T-cell (primary cell): ENCODE data around the gene CEP192. TPM values are rescaled to one million over a fixed set of nuclear protein-coding genes. Genes with fewer than 3 reads are reported as not detected.
A peak's percentile ranks its signal among the peaks of the same experiment; 100 is the strongest.

Experiments used
- ATAC-seq, 4 experiments: fragments of 200-7000 bp in 3 of 4; fragments of 150-1000 bp in 1 of 4; cut with Tn5 transposase; replicated peaks in 1 of 4; 1 replicate in 3 of 4; 2 replicates in 1 of 4; pipeline ENCODE4 v1.10.0; 2021; ENCODE audit warnings: moderate library complexity in 3 of 4, mild to moderate bottlenecking in 2 of 4, moderate number of reproducible peaks in 1 of 4
- CTCF ChIA-PET, 2 donors: fragments of 300-600 bp; sonication (Branson Sonifier 250); formaldehyde crosslinking; loops; one replicate each; lab custom pipeline; 2022; ENCODE audit warnings: antibody characterized with exemption in 2 of 2; lab: Charles Lee
- POLR2A ChIA-PET, 2 donors: fragments of 300-600 bp; sonication (Branson Sonifier 250); formaldehyde crosslinking; loops; one replicate each; lab custom pipeline; 2022; ENCODE audit warnings: antibody characterized with exemption in 2 of 2; lab: Charles Lee
- DNase-seq, 35 experiments: peaks; one replicate each; pipeline versions ENCODE4 v3.0.0 to v3.0.0-alpha.2; 2013 to 2023
- H3K27ac ChIP-seq: one replicate; pipeline ENCODE4 v1.5.1; 2013; ENCODE audit warnings: low read length
- H3K27me3 ChIP-seq, 2 experiments: replicated peaks in 1 of 2; 1 replicate in 1 of 2; 2 replicates in 1 of 2; pipeline versions ENCODE4 v1.6.1 to v1.7.0; 2013; ENCODE audit warnings: low read length in 1 of 2, mixed read lengths in 1 of 2; ENCODE audit not compliant: control insufficient read depth in 2 of 2, insufficient read depth in 2 of 2; ENCODE audit errors: extremely low read depth in 1 of 2
- H3K36me3 ChIP-seq, 2 donors: 1 replicate in 1 of 2; 2 replicates in 1 of 2; pipeline versions ENCODE4 v1.6.1 to v1.7.0; 2013; ENCODE audit warnings: low read length in 1 of 2; ENCODE audit not compliant: control insufficient read depth in 2 of 2, insufficient read depth in 1 of 2; ENCODE audit errors: extremely low read depth in 1 of 2
- H3K4me1 ChIP-seq, 2 experiments: 1 replicate in 1 of 2; 2 replicates in 1 of 2; pipeline versions ENCODE4 v1.6.1 to v1.7.0; 2013; ENCODE audit warnings: low read length in 2 of 2, mixed read lengths in 1 of 2; ENCODE audit not compliant: insufficient read depth in 2 of 2, control insufficient read depth in 1 of 2; ENCODE audit errors: extremely low read depth in 1 of 2
- H3K4me3 ChIP-seq, 2 donors: 1 replicate in 1 of 2; 2 replicates in 1 of 2; pipeline versions ENCODE4 v1.5.1 to v1.7.0; 2013; ENCODE audit warnings: mild to moderate bottlenecking in 2 of 2, low read length in 1 of 2, moderate library complexity in 1 of 2; ENCODE audit not compliant: control insufficient read depth in 1 of 2; ENCODE audit errors: extremely low read depth in 1 of 2
- H3K9me3 ChIP-seq: 2 replicates; pipeline ENCODE4 v1.7.0; 2013
- H3K27ac Mint-ChIP-seq, 2 donors: one replicate each; pipeline ENCODE4 v1.8.0; 2020 to 2021; ENCODE audit warnings: mild to moderate bottlenecking in 2 of 2, mixed read lengths in 2 of 2
- H3K27me3 Mint-ChIP-seq, 2 donors: one replicate each; pipeline ENCODE4 v1.8.0; 2021 to 2022; ENCODE audit warnings: mixed read lengths in 2 of 2
- H3K36me3 Mint-ChIP-seq: one replicate; pipeline ENCODE4 v1.8.0; 2021; ENCODE audit warnings: mixed read lengths
- H3K4me1 Mint-ChIP-seq, 3 donors: one replicate each; pipeline ENCODE4 v1.8.0; 2020 to 2022; ENCODE audit warnings: mixed read lengths in 3 of 3, mild to moderate bottlenecking in 1 of 3
- H3K4me3 Mint-ChIP-seq, 3 donors: one replicate each; pipeline ENCODE4 v1.8.0; 2020 to 2022; ENCODE audit warnings: mild to moderate bottlenecking in 3 of 3, mixed read lengths in 3 of 3, moderate library complexity in 3 of 3
- H3K9me3 Mint-ChIP-seq, 3 donors: one replicate each; pipeline ENCODE4 v1.8.0; 2020 to 2022; ENCODE audit warnings: mixed read lengths in 3 of 3
- WGBS: methylation state at CpG from one replicate; pipeline ENCODE4 v1.1.5; 2013; ENCODE audit warnings: missing lambda C conversion rate; ENCODE audit not compliant: insufficient coverage; 5-methylcytosine and 5-hydroxymethylcytosine counted together
- total RNA-seq, 35 experiments: library from RNA in 6 of 35; stranded (reverse) in 6 of 35; fragments of 120-200 nt in 1 of 35; gene quantifications; one replicate each; pipeline versions ENCODE4 v1.2.1 to v1.2.4 and lab custom pipeline; 2013 to 2026

Gene CEP192
- total RNA-seq, 5 donors from 2014 or later (not counting 1 experiment from before 2014, with no cell fraction given): 28.9 to 37.2 (median 32.9) TPM

DNA sequence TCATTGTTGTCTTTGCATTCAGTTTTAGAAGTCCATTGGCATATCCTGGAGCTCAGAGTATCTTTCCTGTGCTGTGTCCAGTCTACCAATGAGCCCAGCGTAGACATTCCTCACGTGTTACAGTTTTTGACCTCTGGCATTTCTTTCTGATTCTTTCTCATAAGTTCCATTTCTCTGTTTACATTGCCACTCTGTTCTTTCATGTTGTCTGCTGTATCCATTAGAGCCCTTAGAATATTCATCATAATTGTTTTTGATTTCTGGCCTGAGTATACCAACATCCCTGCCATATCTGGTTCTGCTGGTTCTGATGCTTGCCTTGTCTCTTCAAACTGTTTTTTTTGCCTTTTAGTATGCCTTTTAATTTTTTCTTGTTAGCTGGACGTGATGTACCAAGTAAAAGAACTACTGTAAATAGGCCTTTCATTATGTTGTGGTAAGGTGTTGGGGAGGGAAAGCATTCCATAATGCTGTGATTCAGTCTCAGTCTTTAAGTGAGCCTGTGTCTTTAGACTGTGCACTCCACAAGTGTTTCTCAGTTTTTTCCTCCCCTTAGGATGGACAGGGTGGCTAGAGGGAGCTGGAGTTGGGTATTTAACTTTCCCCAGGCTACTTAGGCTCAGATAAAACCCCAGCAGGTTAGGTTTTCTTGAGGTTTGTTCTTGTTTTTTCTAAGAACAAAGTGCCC, 35.6 kb downstream of the CEP192 start:
- Mint-ChIP-seq H3K4me1 (peaks cover 6 to 10% (median 9%) of the 10 kb centered on the region in 3 donors), H3K36me3 (peaks cover 58% of the 10 kb centered on the region), H3K27ac (no peak overlapping the region), H3K9me3 (peaks cover 0 to 3% (median 0%) of the 10 kb centered on the region in 3 donors), H3K4me3 (no peak overlapping the region), H3K27me3 (no peaks in the 10 kb centered on the region)
- H3K27ac ChIP-seq: no peak overlapping the region
- no peaks in the 10 kb centered on the region for H3K9me3 ChIP-seq
- 94% methylated on average over 3 of the region's 3 CpGs for WGBS
- peaks cover under 1 to 64% of the 10 kb centered on the region in 2 donors for H3K36me3 ChIP-seq
- no peak overlapping the region for H3K4me3 ChIP-seq
- peaks cover 0 to under 1% of the 10 kb centered on the region in 2 experiments for H3K4me1 ChIP-seq
- DNase-seq (no peak), ATAC-seq (no peak)
- no peaks in the 10 kb centered on the region for H3K27me3 ChIP-seq
- ChIA-PET CTCF (no interaction called here), POLR2A (no interaction called here)

GRCh38 chr18:13028869-13029268, 37.7 kb downstream of the CEP192 start:
- Mint-ChIP-seq H3K27me3 (no peaks in the 10 kb centered on the region), H3K36me3 (peaks cover 60% of the 10 kb centered on the region), H3K4me3 (no peak overlapping the region), H3K4me1 (peaks cover 10 to 12% (median 11%) of the 10 kb centered on the region in 3 donors), H3K9me3 (no peaks in the 10 kb centered on the region), H3K27ac (no peak overlapping the region)
- Histone ChIP-seq H3K9me3 (no peaks in the 10 kb centered on the region), H3K27me3 (no peaks in the 10 kb centered on the region), H3K4me1 (peaks cover 0 to 5% of the 10 kb centered on the region in 2 experiments), H3K27ac (no peak overlapping the region), H3K36me3 (peaks cover 6 to 73% of the 10 kb centered on the region in 2 donors), H3K4me3 (no peak overlapping the region)
- ATAC-seq: no peak
- POLR2A ChIA-PET: interaction anchor here in 1 of 2 donors (0.7 kb wide), 1 partner anchor 305 kb away, joined by 3 read pairs; no protein-coding TSS in a partner anchor
- whole genome bisulfite sequencing: no CpG with 5 or more reads among the region's 2 CpGs
- no peak for DNase-seq
- CTCF ChIA-PET: no interaction called here

DNA sequence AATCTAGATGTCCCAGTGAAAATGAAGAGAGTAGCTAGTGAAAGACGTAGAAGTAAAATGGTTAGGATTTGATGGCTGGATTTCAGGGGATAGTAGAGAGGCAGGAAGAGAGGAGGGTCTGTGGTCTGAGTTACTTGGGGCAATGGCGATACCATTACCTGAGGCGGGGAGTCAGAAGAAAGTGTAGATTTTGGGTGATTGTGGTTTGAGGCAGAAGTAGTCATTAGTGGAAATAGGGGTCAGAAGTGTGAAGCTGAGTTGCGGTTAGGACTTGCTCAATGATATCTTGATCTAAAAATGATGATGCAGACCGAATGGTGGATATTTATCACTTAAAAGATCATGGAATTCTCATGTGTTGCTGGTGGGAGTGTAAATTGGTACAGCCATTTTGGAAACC, 41.0 kb downstream of the CEP192 start:
- Histone ChIP-seq H3K9me3 (no peaks in the 10 kb centered on the region), H3K4me1 (peaks cover 0 to 5% of the 10 kb centered on the region in 2 experiments), H3K36me3 (peaks cover 6 to 63% of the 10 kb centered on the region in 2 donors), H3K4me3 (no peak overlapping the region), H3K27me3 (no peaks in the 10 kb centered on the region), H3K27ac (no peak overlapping the region)
- peaks cover 58% of the 10 kb centered on the region for H3K36me3 Mint-ChIP-seq
- DNase-seq: peak in 1 of 35 experiments; percentile 3
- peaks cover 6 to 10% (median 8%) of the 10 kb centered on the region in 3 donors for H3K4me1 Mint-ChIP-seq
- 52% methylated on average over 5 of the region's 5 CpGs for WGBS
- no peaks in the 10 kb centered on the region for H3K9me3 Mint-ChIP-seq
- ChIA-PET POLR2A (no interaction called here), CTCF (no interaction called here)
- peak overlapping the region; percentile 10 to 13 for H3K27ac Mint-ChIP-seq
- ATAC-seq: no peak
- no peaks in the 10 kb centered on the region for H3K27me3 Mint-ChIP-seq
- H3K4me3 Mint-ChIP-seq: no peak overlapping the region

GRCh38 chr18:13035249-13035914, 44.2 kb downstream of the CEP192 start:
- WGBS: 100% methylated on average over 1 of the region's 7 CpGs
- H3K27me3 ChIP-seq: no peaks in the 10 kb centered on the region
- no peak overlapping the region for H3K27ac ChIP-seq
- Mint-ChIP-seq H3K36me3 (peaks cover 63% of the 10 kb centered on the region), H3K9me3 (no peaks in the 10 kb centered on the region), H3K27ac (no peak overlapping the region), H3K27me3 (no peaks in the 10 kb centered on the region), H3K4me1 (peaks cover 16 to 25% (median 19%) of the 10 kb centered on the region in 3 donors), H3K4me3 (no peak overlapping the region)
- DNase-seq: no peak
- CTCF ChIA-PET: interaction anchor here in 1 of 2 donors (0.6 kb wide), 1 partner anchor 26 kb away, joined by 3 read pairs; no protein-coding TSS in a partner anchor
- peaks cover 6 to 48% of the 10 kb centered on the region in 2 donors for H3K36me3 ChIP-seq
- H3K4me1 ChIP-seq: peaks cover 0 to 5% of the 10 kb centered on the region in 2 experiments
- no peak for ATAC-seq
- H3K9me3 ChIP-seq: no peaks in the 10 kb centered on the region
- POLR2A ChIA-PET: no interaction called here
- no peak overlapping the region for H3K4me3 ChIP-seq

- Mint-ChIP-seq H3K4me1 (peaks cover 15 to 24% (median 16%) of the 10 kb centered on the region in 3 donors), H3K4me3 (no peak overlapping the region), H3K9me3 (no peaks in the 10 kb centered on the region), H3K36me3 (peaks cover 59% of the 10 kb centered on the region), H3K27me3 (no peaks in the 10 kb centered on the region), H3K27ac (no peak overlapping the region)
- CTCF ChIA-PET: interaction anchor here in 1 of 2 donors (0.5 kb wide), 1 partner anchor 122 kb away, joined by 3 read pairs; no protein-coding TSS in a partner anchor
- Histone ChIP-seq H3K4me3 (no peak overlapping the region), H3K9me3 (no peaks in the 10 kb centered on the region), H3K36me3 (peaks cover 10 to 40% of the 10 kb centered on the region in 2 donors), H3K27ac (no peak overlapping the region), H3K27me3 (no peaks in the 10 kb centered on the region), H3K4me1 (peaks cover 0 to 4% of the 10 kb centered on the region in 2 experiments)
- WGBS: 100% methylated on average over 1 of the region's 7 CpGs
- ATAC-seq (no peak), DNase-seq (no peak)
- POLR2A ChIA-PET: interaction anchor here in 1 of 2 donors (0.6 kb wide), 1 partner anchor 103 kb away, joined by 3 read pairs; no protein-coding TSS in a partner anchor
Observed at GRCh38 chr18:13036622-13037320, 45.6 kb downstream of the CEP192 start.

DNA sequence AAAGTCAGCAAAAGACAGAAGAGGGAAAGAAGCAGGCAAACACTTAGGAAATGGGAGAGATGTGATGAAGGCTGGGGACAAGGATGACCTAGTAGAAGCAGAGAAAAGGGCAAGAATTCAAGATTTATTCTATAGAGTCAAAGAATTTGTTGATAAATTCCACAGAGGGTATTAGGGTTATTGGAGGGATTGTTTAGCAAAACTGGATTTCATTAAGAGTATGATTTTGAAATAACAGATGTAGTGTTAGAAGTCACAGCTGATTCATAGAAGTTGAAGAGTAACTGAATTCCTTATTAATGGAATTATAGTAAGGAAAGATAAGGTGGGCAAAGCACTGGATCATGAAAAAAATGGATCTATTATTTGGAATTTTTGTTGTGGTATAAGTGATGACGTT, 48.6 kb downstream of the CEP192 start:
- POLR2A ChIA-PET: no interaction called here
- Mint-ChIP-seq H3K36me3 (peaks cover 61% of the 10 kb centered on the region), H3K27me3 (no peaks in the 10 kb centered on the region), H3K4me1 (peaks cover 14 to 17% (median 17%) of the 10 kb centered on the region in 3 donors), H3K27ac (peak overlapping the region in 1 of 2 donors; percentile 71), H3K9me3 (no peaks in the 10 kb centered on the region), H3K4me3 (no peak overlapping the region)
- H3K4me3 ChIP-seq: no peak overlapping the region
- no peaks in the 10 kb centered on the region for H3K9me3 ChIP-seq
- H3K4me1 ChIP-seq: no peaks in the 10 kb centered on the region
- DNase-seq: no peak
- CTCF ChIA-PET: no interaction called here
- H3K36me3 ChIP-seq: peaks cover 6 to 34% of the 10 kb centered on the region in 2 donors
- ATAC-seq: no peak
- no peaks in the 10 kb centered on the region for H3K27me3 ChIP-seq
- no CpG with 5 or more reads among the region's 1 CpG for WGBS
- no peak overlapping the region for H3K27ac ChIP-seq
